GM12878 (cell line): ENCODE measurements around the gene RPL29. TPM values are rescaled to one million over a fixed set of nuclear protein-coding genes. Genes with fewer than 3 reads are reported as not detected.
A peak's percentile ranks its signal among the peaks of the same experiment; 100 is the strongest.

ENCODE experiments used
- ATAC-seq: fragments of 200-7000 bp; cut with Tn5 transposase; 3 replicates; pipeline ENCODE4 v1.9.1; 2020; ENCODE audit warnings: mild to moderate bottlenecking, moderate library complexity
- BruUV-seq: library from RNA; stranded (reverse); fragments of 400-500 nt; replicated peaks from 2 replicates; lab custom pipeline; 2021; lab: Mats Ljungman, UMichigan
- CTCF ChIA-PET: fragments of 300-600 bp; sonication (Branson Sonifier 250); formaldehyde crosslinking; extraction: SDS; loops from one replicate; lab custom pipeline; 2021; ENCODE audit warnings: inconsistent platforms; lab: Yijun Ruan, JAX
- POLR2A ChIA-PET: fragments of 350-600 bp; formaldehyde crosslinking; extraction: SDS; loops from one replicate; lab custom pipeline; 2021; ENCODE audit warnings: inconsistent platforms; lab: Charles Lee
- RAD21 ChIA-PET: fragments of 300-600 bp; sonication (Branson Sonifier 250); formaldehyde crosslinking; loops from one replicate; lab custom pipeline; 2023; ENCODE audit warnings: antibody characterized with exemption; ENCODE audit not compliant: unreplicated experiment; lab: Charles Lee
- SMC1A ChIA-PET: fragments of 300-600 bp; sonication (Branson Sonifier 250); formaldehyde crosslinking; loops from one replicate; lab custom pipeline; 2023; ENCODE audit not compliant: unreplicated experiment, uncharacterized antibody; lab: Charles Lee
- DNase-seq: peaks from one replicate; pipeline ENCODE4 v3.0.0-alpha.2; 2011; ENCODE audit warnings: low read depth, low spot score
- FAIRE-seq: peaks from 3 replicates; lab custom pipeline; 2011; peaks lifted over from hg19 to GRCh38; lab: Jason Lieb, UNC
- H2AFZ ChIP-seq: 2 replicates; pipeline ENCODE4 v1.6.0; 2011; ENCODE audit warnings: low read depth, low read length, control low read depth; ENCODE audit not compliant: control insufficient read depth
- H3K27ac ChIP-seq: 2 replicates; pipeline ENCODE4 v1.5.1; 2011; ENCODE audit warnings: control low read depth; ENCODE audit not compliant: control insufficient read depth, insufficient read depth
- H3K27me3 ChIP-seq, 2 experiments: replicated peaks in 1 of 2; 2 replicates each; pipeline versions ENCODE4 v1.6.0 to v1.6.1; 2011; ENCODE audit warnings: low read length in 1 of 2; ENCODE audit not compliant: control insufficient read depth in 2 of 2, insufficient read depth in 2 of 2
- H3K36me3 ChIP-seq, 2 experiments: 2 replicates each; pipeline ENCODE4 v1.5.1; 2011; ENCODE audit warnings: low read length in 1 of 2; ENCODE audit not compliant: control insufficient read depth in 2 of 2, insufficient read depth in 2 of 2
- H3K4me1 ChIP-seq: 2 replicates; pipeline ENCODE4 v1.6.1; 2011; ENCODE audit warnings: mild to moderate bottlenecking, low read length, moderate library complexity, mixed read lengths; ENCODE audit not compliant: control insufficient read depth, insufficient read depth
- H3K4me2 ChIP-seq: 2 replicates; pipeline ENCODE4 v1.6.0; 2011; ENCODE audit warnings: control low read depth; ENCODE audit not compliant: control insufficient read depth, insufficient read depth
- H3K4me3 ChIP-seq: fragments of 200-600 bp; sonication (generic); 2 replicates; pipeline ENCODE4 v1.5.1; 2016
- H3K79me2 ChIP-seq: 2 replicates; pipeline ENCODE4 v1.6.0; 2011; ENCODE audit warnings: low read length; ENCODE audit not compliant: control insufficient read depth, insufficient read depth
- H3K9ac ChIP-seq: 2 replicates; pipeline ENCODE4 v1.8.0; 2011; ENCODE audit warnings: low read length, control low read depth, mixed read lengths; ENCODE audit not compliant: control insufficient read depth, insufficient read depth
- H3K9me3 ChIP-seq: replicated peaks from 3 replicates; pipeline ENCODE4 v1.5.1; 2011; ENCODE audit warnings: mild to moderate bottlenecking, low read length; ENCODE audit not compliant: control insufficient read depth, insufficient read depth
- H4K20me1 ChIP-seq: 2 replicates; pipeline ENCODE4 v1.6.0; 2011; ENCODE audit not compliant: control insufficient read depth, insufficient read depth
- BHLHE40 ChIP-seq, 2 experiments: fragments of 450-650 bp in 1 of 2; IDR thresholded peaks; 2 replicates each; pipeline ENCODE4 v1.6.1; 2011 to 2017; ENCODE audit warnings: low read depth in 2 of 2, borderline replicate concordance in 1 of 2, improper control_type of control experiment in 1 of 2, low read length in 1 of 2, mild to moderate bottlenecking in 1 of 2
- CBFB ChIP-seq: IDR thresholded peaks from 2 replicates; pipeline ENCODE4 v1.6.1; 2016; ENCODE audit warnings: antibody characterized with exemption, low read depth
- FOXM1 ChIP-seq: IDR thresholded peaks from 2 replicates; pipeline ENCODE4 v1.6.1; 2012; ENCODE audit warnings: low read depth, mild to moderate bottlenecking, inconsistent platforms, low read length, moderate library complexity
- IKZF1 ChIP-seq: fragments of 450-650 bp; conservative IDR thresholded peaks from 2 replicates; pipeline ENCODE4 v1.6.1; 2017; ENCODE audit warnings: antibody characterized with exemption, mild to moderate bottlenecking
- JUND ChIP-seq: IDR thresholded peaks from 2 replicates; pipeline ENCODE4 v1.6.1; 2012; ENCODE audit warnings: low read depth, mild to moderate bottlenecking, low read length, improper control_type of control experiment, moderate library complexity
- KAT2A ChIP-seq: conservative IDR thresholded peaks from 2 replicates; pipeline ENCODE4 v1.6.1; 2011; ENCODE audit warnings: low read depth, low read length; ENCODE audit not compliant: control insufficient read depth
- MXI1 ChIP-seq: fragments of 150-350 bp; IDR thresholded peaks from 2 replicates; pipeline ENCODE4 v1.6.1; 2011; ENCODE audit warnings: low read depth, mild to moderate bottlenecking, inconsistent platforms, low read length, improper control_type of control experiment
- MYC ChIP-seq: IDR thresholded peaks from 2 replicates; pipeline ENCODE4 v1.6.1; 2011; ENCODE audit warnings: mild to moderate bottlenecking, low read length, moderate library complexity, inconsistent platforms; ENCODE audit not compliant: insufficient read depth, insufficient replicate concordance, insufficient read length, severe bottlenecking
- SMC3 ChIP-seq: IDR thresholded peaks from 2 replicates; pipeline ENCODE4 v1.6.1; 2011; ENCODE audit warnings: low read length, improper control_type of control experiment, borderline replicate concordance
- STAT1 ChIP-seq: fragments of 450-650 bp; conservative IDR thresholded peaks from 2 replicates; pipeline ENCODE4 v1.6.1; 2014; ENCODE audit warnings: antibody characterized with exemption, mild to moderate bottlenecking
- TCF12 ChIP-seq: IDR thresholded peaks from 2 replicates; pipeline ENCODE4 v1.6.1; 2011; ENCODE audit warnings: low read depth, mild to moderate bottlenecking, low read length
- TCF3 ChIP-seq: IDR thresholded peaks from 2 replicates; pipeline ENCODE4 v1.6.1; 2012; ENCODE audit warnings: low read depth, mild to moderate bottlenecking, low read length, borderline replicate concordance; ENCODE audit not compliant: insufficient read depth
- ZBED1 ChIP-seq: IDR thresholded peaks from 2 replicates; pipeline ENCODE4 v1.6.1; 2016; ENCODE audit warnings: borderline replicate concordance
- ZBTB33 ChIP-seq: fragments of 450-650 bp; IDR thresholded peaks from 2 replicates; pipeline ENCODE4 v1.6.1; 2017; ENCODE audit warnings: mild to moderate bottlenecking
- WGBS: methylation state at CpG from one replicate; pipeline ENCODE4 v1.1.6; 2016; ENCODE audit warnings: low lambda C conversion rate; ENCODE audit not compliant: insufficient replicate concordance, insufficient coverage; ENCODE audit errors: missing lambda C conversion rate; 5-methylcytosine and 5-hydroxymethylcytosine counted together
- in situ Hi-C: fragments of 300-500 bp; cut with MboI; formaldehyde crosslinking; loops from 9 replicates; pipeline ENCODE4 v1.14.3; 2018; ENCODE audit warnings: mixed read lengths
- intact Hi-C: fragments of 100-400 bp; cut with micrococcal nuclease; formaldehyde crosslinking; loops from one replicate; pipeline ENCODE4 v1.14.2; 2022; ENCODE audit not compliant: unreplicated experiment
- polyA plus RNA-seq, 11 experiments: library from polyadenylated mRNA; depleted of rRNA in 4 of 11; unstranded in 6 of 11; stranded (reverse) in 5 of 11; fragments of >200 nt; fragmentation: Nextera tagmentation in 4 of 11; fragmentation: Illumina TruSeq in 1 of 11; extraction: Ambion mirVana in 4 of 11; extraction: Trizol in 1 of 11; gene quantifications; 1 replicate in 1 of 11; 2 replicates in 10 of 11; pipeline versions ENCODE4 v1.2.1 to v1.2.3, GENCODE V29; 2011 to 2016; ENCODE audit warnings: inconsistent platforms in 2 of 11, missing spikeins in 2 of 11, low read depth in 1 of 11
- total RNA-seq, 4 experiments: library from RNA; depleted of rRNA in 3 of 4; stranded (reverse); fragments of >200 nt in 3 of 4; fragmentation: Illumina TruSeq in 1 of 4; extraction: Trizol in 1 of 4; gene quantifications; 2 replicates each; pipeline versions ENCODE4 v1.2.1 to v1.2.3, GENCODE V29; 2013 to 2021

The RPL29 gene
- total and polyA plus RNA-seq, 10 of the 15 experiments (the other 5 are each of a cell fraction or from before 2014, with no cell fraction given): 1,053 to 2,477 (median 1,657) TPM

GRCh38 chr3:52020796-52021195, 25.1 kb upstream of the RPL29 start:
- Histone ChIP-seq H3K9ac (no peak overlapping the region), H3K27ac (no peak overlapping the region), H3K36me3 (no peaks in the 10 kb centered on the region), H3K9me3 (no peaks in the 10 kb centered on the region), H3K4me2 (no peak overlapping the region), H4K20me1 (no peaks in the 10 kb centered on the region), H2AFZ (no peak overlapping the region), H3K27me3 (no peaks in the 10 kb centered on the region), H3K4me1 (peaks cover 18% of the 10 kb centered on the region), H3K79me2 (no peaks in the 10 kb centered on the region), H3K4me3 (no peak overlapping the region)
- SMC1A ChIA-PET: interaction anchor here (1.1 to 12.8 kb wide), 4 partner anchors 8 to 34 kb away, joined by 8 to 116 read pairs (median 8); partner anchors contain the start of gene DUSP7
- no TSS peak for BruUV-seq
- intact Hi-C loops: no loop called here
- CTCF ChIA-PET: interaction anchor here (1.2 to 3.9 kb wide), 5 partner anchors 16 to 51 kb away, joined by 3 to 17 read pairs (median 6); no protein-coding TSS in a partner anchor
- no peak for DNase-seq
- FAIRE-seq: no peak
- TF ChIP-seq FOXM1 (no peak), STAT1 (no peak), KAT2A (no peak), CBFB (no peak)
- no peak for ATAC-seq
- in situ Hi-C loops: no loop called here
- RAD21 ChIA-PET: interaction anchor here (5.2 to 7.1 kb wide), 3 partner anchors 16 to 32 kb away, joined by 42 to 70 read pairs (median 48); no protein-coding TSS in a partner anchor
- 61% methylated on average over 7 of the region's 7 CpGs for WGBS
- POLR2A ChIA-PET: interaction anchor here (2.1 kb wide), 1 partner anchor 16 kb away, joined by 7 read pairs; no protein-coding TSS in a partner anchor

- ChIA-PET POLR2A (interaction anchor here (1.0 to 2.1 kb wide), 2 partner anchors 17 to 33 kb away, joined by 3 to 7 read pairs; no protein-coding TSS in a partner anchor), CTCF (interaction anchor here (0.6 to 3.9 kb wide), 5 partner anchors 15 to 38 kb away, joined by 3 to 17 read pairs (median 5); no protein-coding TSS in a partner anchor), RAD21 (interaction anchor here (5.2 to 7.1 kb wide), 3 partner anchors 16 to 34 kb away, joined by 42 to 70 read pairs (median 48); no protein-coding TSS in a partner anchor), SMC1A (interaction anchor here (0.9 to 12.8 kb wide), 3 partner anchors 13 to 35 kb away, joined by 3 to 116 read pairs (median 3); partner anchors contain the start of gene DUSP7)
- no peak overlapping the region for H3K9ac ChIP-seq
- FAIRE-seq (no peak), ATAC-seq (no peak), DNase-seq (no peak)
- no peaks in the 10 kb centered on the region for H3K9me3 ChIP-seq
- peaks cover 18% of the 10 kb centered on the region for H3K4me1 ChIP-seq
- no peaks in the 10 kb centered on the region for H3K27me3 ChIP-seq
- no peak overlapping the region for H3K4me2 ChIP-seq
- BruUV-seq: no TSS peak
- no peak overlapping the region for H3K4me3 ChIP-seq
- peak overlapping the region; percentile 23; the same call in 1 of the 2 replicates for H2AFZ ChIP-seq
- H3K36me3 ChIP-seq: no peaks in the 10 kb centered on the region
- intact Hi-C loops (no loop called here), in situ Hi-C loops (no loop called here)
- H4K20me1 ChIP-seq: no peaks in the 10 kb centered on the region
- H3K79me2 ChIP-seq: no peaks in the 10 kb centered on the region
- H3K27ac ChIP-seq: no peak overlapping the region
- WGBS: 42% methylated on average over 17 of the region's 17 CpGs
- no peak for TF ChIP-seq JUND
- no peak for TF ChIP-seq MYC
- TF ChIP-seq IKZF1: peak; percentile 68
- TF ChIP-seq ZBTB33: peak; percentile 81; the same call in 1 of the 2 replicates
- TF ChIP-seq TCF3: no peak
- TF ChIP-seq MXI1: no peak
- no peak for TF ChIP-seq ZBED1
- TF ChIP-seq SMC3: no peak
- TF ChIP-seq TCF12: no peak
- TF ChIP-seq BHLHE40 (IDR thresholded peaks at IDR 0.05; ENCODE audit: borderline replicate concordance in 1 of 2, low read depth in 2 of 2, low read length in 1 of 2): peak in 1 of 2 experiments; percentile 15; a peak in 1 of 4 replicates
These were observed 23.8 kb upstream of the RPL29 start for GRCh38 chr3:52019352-52020080.
